Activated CD8-positive, alpha-beta memory T cell treated with anti-CD3 and anti-CD28 coated beads for 1 hour (primary cell): ENCODE data around the gene ITGBL1.

Experiments
- DNase-seq, 2 donors: peaks; one replicate each; pipeline ENCODE4 v3.0.0-alpha.2; 2020; ENCODE audit warnings: low read depth in 1 of 2; ENCODE audit errors: extremely low read depth in 1 of 2

Gene ITGBL1

DNA sequence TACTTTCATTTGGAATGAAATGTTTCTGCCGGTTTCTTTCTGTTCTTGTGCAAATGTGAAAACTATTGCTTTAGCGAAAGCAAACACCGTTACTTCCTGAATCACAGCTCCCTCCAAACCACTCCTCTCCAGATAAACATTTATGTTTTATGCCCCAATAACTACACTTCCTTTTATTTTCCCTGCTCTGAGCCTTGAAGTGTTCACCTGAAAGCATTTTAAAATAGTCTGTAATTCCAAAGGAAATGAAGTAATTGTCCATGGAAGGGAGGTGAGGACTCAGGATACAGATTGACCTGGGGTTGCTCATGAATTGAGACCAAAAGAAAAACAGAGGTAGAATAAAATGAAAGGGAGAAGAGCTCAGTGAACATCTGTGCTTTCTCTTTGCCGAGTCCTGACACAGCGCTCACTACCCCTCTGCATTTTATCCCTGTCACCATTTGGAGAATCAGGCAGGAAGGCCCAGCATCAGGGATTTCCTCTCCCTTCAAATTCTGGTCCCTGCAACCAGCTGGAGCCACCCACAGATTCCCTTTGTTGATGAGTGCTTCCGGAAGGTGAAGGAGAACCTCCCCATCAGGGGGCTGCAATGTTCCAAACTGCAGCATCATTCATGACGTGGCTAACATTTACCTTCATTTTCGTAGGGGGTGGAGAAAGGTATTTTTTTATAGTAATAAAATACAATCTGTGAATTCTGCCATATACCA lies 171.9 kb downstream of the ITGBL1 start:
- DNase-seq: no peak

DNA sequence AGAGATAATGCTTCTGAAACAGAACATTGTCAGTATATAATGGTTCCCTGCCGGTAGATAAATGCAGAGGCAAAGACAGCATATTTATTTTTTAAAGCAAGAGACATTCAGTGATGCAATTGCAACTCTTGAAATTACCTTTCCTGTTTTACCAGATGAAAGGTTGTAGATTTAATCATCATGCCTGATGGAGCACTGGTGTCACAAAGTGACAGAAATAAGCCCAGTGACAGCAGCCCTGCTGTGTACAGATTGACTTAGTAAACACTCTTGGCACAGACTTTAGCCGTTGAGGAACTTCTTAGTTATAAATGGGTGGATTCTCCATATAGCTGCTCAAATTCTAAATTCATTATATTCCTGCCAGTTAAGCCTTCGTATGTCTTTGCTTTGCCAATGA lies 172.5 kb downstream of the ITGBL1 start:
- DNase-seq: no peak

GRCh38 chr13:101626925-101627555 lies 174.6 kb downstream of the ITGBL1 start:
- no peak for DNase-seq

- DNase-seq: no peak
Observed at GRCh38 chr13:101627556-101627943, 175.1 kb downstream of the ITGBL1 start.

DNA sequence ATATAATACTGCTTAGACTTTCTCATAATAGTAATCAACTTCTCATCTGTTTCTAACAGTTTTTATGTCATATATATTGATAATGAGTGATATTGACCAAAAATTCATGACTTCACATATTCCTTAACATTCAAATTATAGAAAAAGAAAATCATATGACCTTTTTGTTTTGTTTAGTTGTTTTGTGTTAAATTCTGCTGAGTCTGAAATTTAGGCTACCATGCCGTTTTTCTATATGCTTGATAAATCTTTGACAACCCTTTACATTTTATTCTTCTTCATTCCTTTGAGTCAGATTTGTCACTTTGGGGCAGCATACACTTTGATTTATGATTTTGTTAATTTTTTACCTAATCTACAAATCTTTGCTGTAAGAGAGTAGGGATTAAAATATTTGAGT lies 176.4 kb downstream of the ITGBL1 start:
- no peak for DNase-seq

GRCh38 chr13:101631395-101631794 lies 178.9 kb downstream of the ITGBL1 start:
- DNase-seq: no peak

DNA sequence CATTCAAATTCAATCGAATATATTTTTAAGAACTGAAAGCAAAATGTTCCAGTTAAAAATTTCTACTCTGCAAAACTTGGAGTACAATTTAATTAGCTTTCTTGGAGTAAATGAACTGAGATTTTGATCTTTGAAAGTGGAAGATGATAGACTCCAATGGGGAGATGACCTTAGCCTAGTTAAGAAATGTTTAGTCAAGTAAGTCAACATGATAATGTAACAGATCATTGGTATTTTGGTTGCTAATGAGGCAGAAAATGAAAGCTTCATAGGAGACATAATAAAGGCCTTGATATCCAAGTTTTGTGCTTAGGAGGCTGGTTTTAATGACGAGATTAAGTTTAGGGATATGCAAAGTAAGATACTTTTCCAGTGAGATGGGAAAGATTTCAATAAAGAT lies 181.7 kb downstream of the ITGBL1 start:
- DNase-seq: no peak

DNA sequence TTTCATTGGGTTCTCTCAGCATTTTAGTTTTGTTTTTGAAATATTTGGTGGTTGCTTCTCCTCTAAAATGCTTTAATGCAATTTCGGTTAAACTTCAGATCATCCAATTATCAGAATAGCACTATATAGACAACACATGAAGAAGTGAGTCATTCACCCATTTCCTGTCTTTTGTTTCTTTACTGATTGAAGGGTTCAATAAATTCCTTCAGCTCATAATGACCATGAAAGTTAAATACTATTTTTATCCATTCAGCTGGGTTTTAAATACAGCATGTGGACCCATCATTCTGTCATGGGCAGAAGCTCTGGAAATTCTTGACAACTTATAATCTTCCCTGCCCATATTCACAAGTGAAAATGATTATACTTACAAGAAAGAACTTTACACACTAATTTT lies 187.2 kb downstream of the ITGBL1 start:
- no peak for DNase-seq

DNA sequence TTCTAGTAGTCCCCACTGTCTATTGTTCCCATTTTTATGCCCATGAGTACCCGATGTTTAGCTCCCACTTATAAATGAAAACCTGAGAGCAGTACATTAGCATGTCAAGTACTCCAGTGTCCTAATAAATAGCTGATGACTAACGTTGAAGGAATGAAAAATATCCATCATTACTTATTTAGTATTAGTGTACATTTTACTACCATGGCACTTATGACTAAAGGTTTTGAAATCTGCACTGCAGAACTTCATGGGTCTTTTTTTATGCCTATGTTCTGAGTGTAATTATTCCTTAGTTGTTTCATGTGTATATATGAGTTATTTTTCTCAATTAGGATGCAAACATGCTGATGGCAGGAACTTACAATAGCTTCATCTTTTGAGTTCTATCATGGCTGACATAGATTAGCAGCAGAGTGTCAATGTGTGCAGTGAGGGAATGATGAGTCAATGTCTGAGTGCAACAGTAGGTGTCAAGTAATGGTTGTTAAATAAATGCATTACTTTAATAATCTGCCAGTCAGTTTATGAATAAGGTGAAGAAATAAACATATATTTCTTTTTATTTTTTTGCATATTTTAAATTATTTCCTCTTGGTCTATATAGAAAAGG lies 188.4 kb downstream of the ITGBL1 start:
- no peak for DNase-seq

- DNase-seq: no peak
Observed at GRCh38 chr13:101645871-101646270, 193.4 kb downstream of the ITGBL1 start.

DNA sequence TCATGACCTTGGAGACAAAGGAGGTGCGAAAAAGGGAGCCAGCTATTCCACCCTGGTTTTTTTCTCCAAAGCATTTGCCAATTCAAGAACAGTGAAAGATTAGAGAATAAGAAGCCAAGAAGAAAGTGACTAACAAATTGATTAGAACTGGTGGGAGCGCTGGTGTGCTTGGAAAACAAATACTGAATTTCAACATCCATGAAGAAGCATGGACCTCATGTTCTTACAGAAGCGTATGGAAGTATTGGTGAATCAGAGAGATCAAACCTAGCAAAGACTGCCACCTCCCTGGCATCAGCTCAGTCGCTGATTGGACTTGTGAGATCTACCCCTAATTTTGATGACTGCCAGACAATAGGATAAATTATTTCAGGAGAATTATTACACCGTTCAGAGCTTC lies 195.3 kb downstream of the ITGBL1 start:
- DNase-seq: no peak

DNA sequence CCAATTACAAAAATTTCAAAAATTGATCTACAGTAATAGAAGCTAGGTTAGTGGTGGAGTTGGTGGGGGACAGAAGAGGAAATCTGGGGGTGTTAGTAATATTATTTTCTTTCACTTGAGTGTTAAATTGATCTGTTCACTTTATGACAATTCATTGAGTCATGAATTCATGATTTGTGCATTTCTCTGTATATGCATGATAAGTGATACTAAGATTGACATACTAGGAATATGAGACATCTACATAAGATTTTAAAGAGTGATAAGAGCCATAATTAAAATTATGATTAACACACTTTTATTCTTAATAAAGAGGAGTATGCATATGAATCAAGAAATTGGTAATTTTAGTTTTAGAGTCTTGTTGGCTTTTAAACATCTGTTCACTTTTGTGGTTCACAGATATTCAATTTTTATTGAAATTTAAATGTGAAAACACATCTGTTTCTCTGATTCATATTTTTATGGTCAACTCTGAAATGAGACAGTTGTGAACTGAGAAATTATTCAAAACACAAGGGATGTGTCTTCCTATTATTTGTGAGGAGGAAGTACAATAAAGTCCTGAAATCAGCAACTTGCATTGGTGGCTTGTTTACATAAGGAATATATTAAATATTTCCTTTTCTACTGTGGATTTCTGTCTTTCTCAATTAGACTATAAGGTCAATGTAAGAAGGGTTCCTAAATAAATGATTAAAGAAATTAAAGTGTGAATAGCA lies 196.5 kb downstream of the ITGBL1 start:
- no peak for DNase-seq

GRCh38 chr13:101649488-101650126 lies 197.1 kb downstream of the ITGBL1 start:
- no peak for DNase-seq

DNA sequence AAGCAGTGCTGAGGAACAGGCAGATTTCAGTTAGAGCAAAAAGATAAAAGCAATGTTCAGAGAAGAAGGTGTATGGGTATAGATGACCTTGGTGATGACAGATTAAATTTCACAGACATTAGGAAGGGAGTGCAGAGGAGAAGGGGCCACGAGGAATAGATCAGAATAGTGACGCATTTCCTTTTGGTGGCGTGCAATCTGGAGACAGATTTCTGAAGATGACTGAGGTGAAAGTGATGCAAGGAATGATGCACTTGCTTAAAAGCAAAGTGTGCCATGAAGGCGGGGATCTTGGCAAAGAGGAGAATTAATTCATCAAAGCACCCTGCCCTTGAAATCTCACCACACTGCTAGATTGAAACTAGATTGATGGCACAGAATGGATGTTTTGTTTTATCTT lies 202.4 kb downstream of the ITGBL1 start:
- DNase-seq: no peak

GRCh38 chr13:101655435-101655834 lies 203.0 kb downstream of the ITGBL1 start:
- no peak for DNase-seq

DNA sequence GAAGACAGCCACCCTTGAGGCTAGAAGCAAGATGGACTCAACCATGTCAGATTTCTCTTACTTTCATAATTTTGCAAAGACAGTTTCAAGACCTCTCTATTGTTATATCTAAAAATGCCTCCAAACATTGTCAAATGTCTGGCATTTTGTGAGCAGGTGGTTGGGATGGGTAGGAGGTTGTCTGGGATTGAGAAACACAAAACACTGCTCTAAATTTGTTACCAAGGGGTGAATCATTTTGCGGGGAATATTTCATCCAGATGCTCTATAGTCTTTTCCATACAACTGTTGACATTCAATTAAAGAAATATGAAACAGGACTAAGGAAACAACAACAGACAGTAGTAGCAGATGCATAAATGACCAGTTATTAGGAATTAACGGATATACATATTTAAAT lies 208.2 kb downstream of the ITGBL1 start:
- no peak for DNase-seq

DNA sequence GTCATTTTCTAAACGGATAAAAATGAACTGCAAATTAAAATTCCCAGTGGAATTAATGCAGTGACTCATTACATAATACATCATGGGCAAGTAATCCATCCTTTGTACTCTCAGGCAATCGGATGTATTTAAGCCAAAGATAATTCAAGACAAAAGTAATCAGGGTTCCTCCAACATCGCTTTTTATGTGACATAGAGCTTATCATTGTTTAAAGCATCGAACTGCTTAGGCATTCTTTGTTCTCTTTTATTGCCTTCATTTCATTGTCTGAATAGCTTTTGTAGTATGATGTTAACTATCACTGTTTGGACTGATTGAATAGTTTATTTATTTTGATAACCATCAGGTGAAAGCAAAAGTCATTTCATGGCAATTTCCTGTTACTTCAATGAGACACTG lies 209.4 kb downstream of the ITGBL1 start:
- DNase-seq: no peak

- no peak for DNase-seq
Observed at GRCh38 chr13:101673360-101674105, 221.1 kb downstream of the ITGBL1 start.

DNA sequence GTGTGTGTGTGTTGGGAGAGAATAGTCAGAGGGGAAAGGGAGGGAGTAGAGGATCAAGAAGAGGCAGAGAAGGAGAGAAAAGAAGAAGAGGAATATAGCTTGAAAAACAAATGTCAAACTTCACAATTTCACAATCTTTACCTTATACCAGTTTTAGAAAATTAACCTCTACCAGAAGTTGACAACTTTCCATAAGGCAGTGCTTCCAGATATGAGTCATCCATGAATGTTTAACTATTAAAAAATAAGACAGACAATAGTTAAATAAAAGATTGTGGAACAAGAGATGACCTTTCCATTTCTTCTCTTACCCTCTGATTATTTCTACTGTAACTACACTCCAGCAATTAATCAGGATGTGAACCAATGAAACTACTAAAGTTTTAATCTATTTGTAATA lies 229.4 kb downstream of the ITGBL1 start:
- DNase-seq: no peak

- DNase-seq: no peak
Observed at GRCh38 chr13:101686003-101686402, 233.5 kb downstream of the ITGBL1 start.

DNA sequence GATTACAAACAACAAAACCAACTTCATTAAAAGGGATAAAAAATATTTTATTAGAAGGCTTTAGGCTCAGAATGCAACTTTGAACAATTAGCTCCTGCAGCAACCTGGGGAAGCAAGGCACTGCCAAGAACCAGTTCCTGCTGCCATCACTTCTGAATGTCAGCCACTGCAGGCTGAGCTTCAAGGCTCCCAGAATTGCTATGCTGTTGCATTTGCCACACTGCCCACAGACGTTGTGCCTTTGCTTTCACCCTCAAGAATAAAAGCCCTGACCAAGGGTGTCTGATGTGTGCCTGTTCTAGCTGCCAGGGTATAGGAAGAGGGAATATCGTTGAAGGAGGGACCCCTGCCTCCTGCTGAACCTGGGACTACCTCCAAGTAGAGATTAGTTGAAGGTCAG lies 238.4 kb downstream of the ITGBL1 start:
- no peak for DNase-seq
